Naive B cell (primary cell): Measurements from ENCODE around the gene FCN1. TPM values are rescaled to one million over a fixed set of nuclear protein-coding genes. Genes with fewer than 3 reads are reported as not detected.

Experiments
- ATAC-seq, 2 donors: fragments of 150-1000 bp; cut with Tn5 transposase; 2 replicates each; pipeline ENCODE4 v1.10.0; 2021; ENCODE audit warnings: low read depth in 2 of 2, mild to moderate bottlenecking in 2 of 2, moderate library complexity in 2 of 2
- DNase-seq: peaks from one replicate; pipeline ENCODE4 v3.0.0; 2022
- H3K27ac Mint-ChIP-seq, 6 donors: one replicate each; pipeline ENCODE4 v1.8.0; 2020 to 2022; ENCODE audit warnings: mild to moderate bottlenecking in 6 of 6, mixed read lengths in 6 of 6, moderate library complexity in 5 of 6, inconsistent platforms in 2 of 6
- H3K27me3 Mint-ChIP-seq, 3 donors: one replicate each; pipeline ENCODE4 v1.8.0; 2021 to 2022; ENCODE audit warnings: mixed read lengths in 3 of 3, mild to moderate bottlenecking in 1 of 3
- H3K36me3 Mint-ChIP-seq, 2 donors: one replicate each; pipeline ENCODE4 v1.8.0; 2020 to 2022; ENCODE audit warnings: mixed read lengths in 2 of 2, inconsistent platforms in 1 of 2, mild to moderate bottlenecking in 1 of 2
- H3K4me1 Mint-ChIP-seq, 3 donors: one replicate each; pipeline ENCODE4 v1.8.0; 2020 to 2022; ENCODE audit warnings: mixed read lengths in 3 of 3, inconsistent platforms in 1 of 3, mild to moderate bottlenecking in 1 of 3, moderate library complexity in 1 of 3
- H3K4me3 Mint-ChIP-seq, 8 donors: one replicate each; pipeline ENCODE4 v1.8.0; 2020 to 2022; ENCODE audit warnings: mild to moderate bottlenecking in 8 of 8, mixed read lengths in 8 of 8, moderate library complexity in 8 of 8, inconsistent platforms in 2 of 8
- H3K9me3 Mint-ChIP-seq, 7 donors: one replicate each; pipeline ENCODE4 v1.8.0; 2020 to 2022; ENCODE audit warnings: mixed read lengths in 7 of 7, mild to moderate bottlenecking in 5 of 7, inconsistent platforms in 2 of 7, moderate library complexity in 1 of 7
- polyA plus RNA-seq, 6 donors: library from polyadenylated mRNA; unstranded; fragments of 300-500 nt; fragmentation: Illumina TruSeq; gene quantifications; one replicate each; pipeline ENCODE4 v1.2.3, GENCODE V29; 2021; ENCODE audit warnings: low read depth in 6 of 6

The FCN1 gene
- polyA plus RNA-seq, 6 donors from 2014 or later = 2.6 to 33.1 (median 7.9) TPM

GRCh38 chr9:134887686-134888602 lies 29.8 kb downstream of the FCN1 start:
- Mint-ChIP-seq H3K9me3 (no peaks in the 10 kb centered on the region), H3K27ac (peak overlapping the region in 2 of 6 donors; percentile 8 to 76), H3K36me3 (no peaks in the 10 kb centered on the region), H3K27me3 (peaks cover 24 to 65% (median 51%) of the 10 kb centered on the region in 3 donors), H3K4me3 (no peak overlapping the region), H3K4me1 (peaks cover 8 to 21% (median 8%) of the 10 kb centered on the region in 3 donors)
- no peak for ATAC-seq
- no peak for DNase-seq

DNA sequence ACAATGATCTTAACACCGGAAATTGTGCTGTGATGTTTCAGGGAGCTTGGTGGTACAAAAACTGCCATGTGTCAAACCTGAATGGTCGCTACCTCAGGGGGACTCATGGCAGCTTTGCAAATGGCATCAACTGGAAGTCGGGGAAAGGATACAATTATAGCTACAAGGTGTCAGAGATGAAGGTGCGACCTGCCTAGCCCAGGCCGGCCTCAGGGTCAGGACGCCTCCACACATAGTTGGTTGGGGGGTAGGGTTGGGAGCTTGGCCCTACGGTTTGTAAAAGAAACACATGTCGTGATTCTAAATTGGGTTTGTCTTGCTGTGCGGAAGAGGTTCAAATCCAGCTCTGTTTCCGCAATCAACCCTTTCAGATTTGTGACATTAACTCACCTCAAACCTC lies 30.5 kb downstream of the FCN1 start:
- no peak overlapping the region for H3K27ac Mint-ChIP-seq

GRCh38 chr9:134886413-134886913 lies 31.2 kb downstream of the FCN1 start:
- no peak for ATAC-seq
- no peaks in the 10 kb centered on the region for H3K36me3 Mint-ChIP-seq
- H3K4me1 Mint-ChIP-seq = peaks cover 8 to 23% (median 8%) of the 10 kb centered on the region in 3 donors
- H3K27ac Mint-ChIP-seq = no peak overlapping the region
- no peaks in the 10 kb centered on the region for H3K9me3 Mint-ChIP-seq
- peaks cover 21 to 64% (median 56%) of the 10 kb centered on the region in 3 donors for H3K27me3 Mint-ChIP-seq
- no peak for DNase-seq
- no peak overlapping the region for H3K4me3 Mint-ChIP-seq

More for the DNA sequence above, 30.5 kb downstream of the FCN1 start:
- DNase-seq (no peak), ATAC-seq (no peak)
- Mint-ChIP-seq H3K9me3 (no peaks in the 10 kb centered on the region), H3K27me3 (peaks cover 21 to 65% (median 56%) of the 10 kb centered on the region in 3 donors), H3K4me1 (peaks cover 8 to 23% (median 8%) of the 10 kb centered on the region in 3 donors), H3K4me3 (peak overlapping the region in 1 of 8 donors; percentile 37), H3K36me3 (no peaks in the 10 kb centered on the region)

GRCh38 chr9:134885679-134886412 lies 31.9 kb downstream of the FCN1 start:
- Mint-ChIP-seq H3K27ac (no peak overlapping the region), H3K9me3 (no peaks in the 10 kb centered on the region), H3K36me3 (no peaks in the 10 kb centered on the region), H3K27me3 (peaks cover 21 to 62% (median 58%) of the 10 kb centered on the region in 3 donors), H3K4me3 (no peak overlapping the region), H3K4me1 (peaks cover 8 to 23% (median 8%) of the 10 kb centered on the region in 3 donors)
- ATAC-seq (no peak), DNase-seq (no peak)

GRCh38 chr9:134885001-134885678 lies 32.6 kb downstream of the FCN1 start:
- no peak for ATAC-seq
- H3K4me1 Mint-ChIP-seq = peaks cover 8 to 23% (median 8%) of the 10 kb centered on the region in 3 donors
- peaks cover 21 to 62% (median 60%) of the 10 kb centered on the region in 3 donors for H3K27me3 Mint-ChIP-seq
- H3K36me3 Mint-ChIP-seq = no peaks in the 10 kb centered on the region
- H3K9me3 Mint-ChIP-seq = no peaks in the 10 kb centered on the region
- H3K27ac Mint-ChIP-seq = no peak overlapping the region
- no peak overlapping the region for H3K4me3 Mint-ChIP-seq
- DNase-seq = no peak

DNA sequence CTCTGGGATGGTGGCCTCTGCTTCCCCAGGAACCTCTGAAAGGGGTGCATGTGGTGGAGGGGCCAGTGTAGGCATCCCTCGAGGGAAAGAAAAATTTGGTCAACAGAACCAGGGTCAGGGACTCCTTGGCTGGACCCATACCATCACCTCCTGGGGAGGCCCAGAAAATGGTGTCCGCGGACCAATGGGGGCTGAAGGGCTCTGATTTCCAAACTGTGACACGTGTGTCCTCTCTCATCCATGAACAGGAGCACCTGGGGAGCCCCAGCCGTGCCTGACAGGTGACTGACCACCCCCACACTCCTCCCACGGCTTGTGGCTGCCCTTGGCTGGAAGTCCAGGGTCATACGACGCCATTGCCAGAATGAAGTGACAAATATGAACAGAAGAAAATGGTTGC lies 33.2 kb downstream of the FCN1 start:
- no peak for ATAC-seq
- DNase-seq = no peak
- no peaks in the 10 kb centered on the region for H3K9me3 Mint-ChIP-seq
- H3K27me3 Mint-ChIP-seq = peaks cover 21 to 65% (median 62%) of the 10 kb centered on the region in 3 donors
- peaks cover 4 to 18% (median 5%) of the 10 kb centered on the region in 3 donors for H3K4me1 Mint-ChIP-seq
- no peaks in the 10 kb centered on the region for H3K36me3 Mint-ChIP-seq
- H3K27ac Mint-ChIP-seq = no peak overlapping the region
- no peak overlapping the region for H3K4me3 Mint-ChIP-seq

- H3K36me3 Mint-ChIP-seq = no peaks in the 10 kb centered on the region
- no peaks in the 10 kb centered on the region for H3K9me3 Mint-ChIP-seq
- H3K4me1 Mint-ChIP-seq = peaks cover 4 to 10% (median 5%) of the 10 kb centered on the region in 3 donors
- H3K27ac Mint-ChIP-seq = no peak overlapping the region
- H3K4me3 Mint-ChIP-seq = no peak overlapping the region
- ATAC-seq (no peak), DNase-seq (no peak)
- H3K27me3 Mint-ChIP-seq = peaks cover 14 to 62% (median 58%) of the 10 kb centered on the region in 3 donors
Measured at GRCh38 chr9:134883040-134883782, 34.5 kb downstream of the FCN1 start.

- Mint-ChIP-seq H3K27ac (no peak overlapping the region), H3K9me3 (no peaks in the 10 kb centered on the region), H3K27me3 (peaks cover 10 to 53% (median 51%) of the 10 kb centered on the region in 3 donors), H3K4me1 (peaks cover 0 to 4% (median 3%) of the 10 kb centered on the region in 3 donors), H3K4me3 (no peak overlapping the region), H3K36me3 (no peaks in the 10 kb centered on the region)
- no peak for ATAC-seq
- no peak for DNase-seq
Measured at GRCh38 chr9:134882204-134882785, 35.4 kb downstream of the FCN1 start.

- Mint-ChIP-seq H3K4me1 (peaks cover 0 to 4% (median 0%) of the 10 kb centered on the region in 3 donors), H3K4me3 (no peak overlapping the region), H3K36me3 (no peaks in the 10 kb centered on the region), H3K27me3 (peaks cover 5 to 45% (median 43%) of the 10 kb centered on the region in 3 donors), H3K27ac (peak overlapping the region in 1 of 6 donors; percentile 38), H3K9me3 (peaks cover 0 to 1% (median 0%) of the 10 kb centered on the region in 7 donors)
- ATAC-seq = no peak
- DNase-seq = no peak
Measured at GRCh38 chr9:134881313-134881670, 36.4 kb downstream of the FCN1 start.

DNA sequence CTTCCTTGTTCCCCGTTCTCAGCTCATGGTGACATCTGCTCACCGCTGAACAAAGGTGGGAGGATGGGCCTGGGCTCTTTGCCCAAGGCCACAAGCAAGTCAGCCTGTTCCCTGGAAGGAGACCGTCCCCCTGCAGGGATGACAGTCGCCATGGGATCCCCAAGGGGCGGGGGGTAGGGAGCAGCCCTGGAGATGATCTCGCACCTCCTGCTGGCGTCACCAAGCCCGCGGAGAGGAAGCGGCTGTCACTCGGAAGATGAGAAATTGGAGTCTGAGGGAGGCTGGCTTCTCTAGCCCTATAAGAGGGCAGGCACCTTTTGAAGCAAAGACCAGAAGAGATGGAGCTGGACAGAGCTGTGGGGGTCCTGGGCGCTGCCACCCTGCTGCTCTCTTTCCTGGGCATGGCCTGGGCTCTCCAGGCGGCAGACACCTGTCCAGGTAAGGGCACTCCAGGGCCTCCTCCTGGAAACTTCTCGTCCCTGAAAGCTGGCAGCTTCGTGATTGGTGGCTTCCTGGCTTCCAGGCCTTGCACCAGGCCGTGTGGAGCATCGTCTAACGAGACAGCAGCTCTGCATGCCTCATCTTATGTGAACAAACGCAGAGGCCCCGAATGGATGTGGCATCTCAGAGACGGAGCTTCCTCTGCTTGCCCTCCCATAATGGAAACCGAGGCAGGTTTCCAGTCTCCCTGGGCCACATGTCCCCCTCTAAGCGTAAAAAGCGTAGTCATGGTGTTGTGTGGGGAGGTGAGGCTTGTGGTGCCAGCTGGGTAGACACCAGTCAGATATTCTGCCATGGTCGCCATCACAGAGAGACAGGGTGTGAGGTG lies 37.0 kb downstream of the FCN1 start, which contains the start of gene FCN2:
Gene FCN2, plus strand, starts transcription at position 327 of the 829 bp plus-strand sequence. Its CDS starts 12 bp downstream, at position 339.
- peaks cover 0 to 4% (median 0%) of the 10 kb centered on the region in 7 donors for H3K9me3 Mint-ChIP-seq
- peaks cover 5 to 39% (median 38%) of the 10 kb centered on the region in 3 donors for H3K27me3 Mint-ChIP-seq
- ATAC-seq (no peak), DNase-seq (no peak)
- H3K4me3 Mint-ChIP-seq = no peak within 1 kb of the TSS
- no peaks in the 10 kb centered on the region for H3K36me3 Mint-ChIP-seq
- H3K27ac Mint-ChIP-seq = peak within 1 kb of the TSS in 2 of 6 donors; percentile 38 to 63
- peaks cover 0 to 4% (median 0%) of the 10 kb centered on the region in 3 donors for H3K4me1 Mint-ChIP-seq

- peaks cover 0 to 10% (median 0%) of the 10 kb centered on the region in 7 donors for H3K9me3 Mint-ChIP-seq
- no peak overlapping the region for H3K27ac Mint-ChIP-seq
- no peak overlapping the region for H3K4me3 Mint-ChIP-seq
- H3K4me1 Mint-ChIP-seq = peaks cover 4 to 7% (median 6%) of the 10 kb centered on the region in 3 donors
- peaks cover 5 to 37% (median 36%) of the 10 kb centered on the region in 3 donors for H3K27me3 Mint-ChIP-seq
- ATAC-seq (no peak), DNase-seq (no peak)
- H3K36me3 Mint-ChIP-seq = no peaks in the 10 kb centered on the region
Measured at GRCh38 chr9:134879664-134880483, 37.8 kb downstream of the FCN1 start.
